Esophagus squamous epithelium (tissue), 5 donors: ENCODE results near the gene KDF1. TPM values are rescaled to one million over a fixed set of nuclear protein-coding genes. Genes with fewer than 3 reads are reported as not detected.
A peak's percentile ranks its signal among the peaks of the same experiment; 100 is the strongest.

Experiments
- DNase-seq: peaks from one replicate; lab custom pipeline; 2025; lab: John Stamatoyannopoulos, UW
- H3K27ac ChIP-seq, 4 donors: fragments of 200-600 bp; sonication (generic); one replicate each; pipeline ENCODE4 v1.5.1; 2016 to 2019; ENCODE audit warnings: mild to moderate bottlenecking in 1 of 4
- H3K27me3 ChIP-seq, 4 donors: fragments of 200-600 bp; sonication (generic); 1 replicate in 3 of 4; 2 replicates in 1 of 4; pipeline versions ENCODE4 v1.5.1 to v1.6.0; 2017 to 2021; ENCODE audit warnings: antibody characterized with exemption in 1 of 4
- H3K36me3 ChIP-seq, 3 donors: fragments of 200-600 bp; sonication (generic); one replicate each; pipeline ENCODE4 v1.5.1; 2016 to 2019
- H3K4me1 ChIP-seq, 3 donors: fragments of 200-600 bp; sonication (generic); one replicate each; pipeline ENCODE4 v1.5.1; 2017 to 2019
- H3K4me3 ChIP-seq, 4 donors: fragments of 200-600 bp; sonication (generic); 1 replicate in 3 of 4; 2 replicates in 1 of 4; pipeline ENCODE4 v1.5.1; 2016 to 2019; ENCODE audit warnings: mild to moderate bottlenecking in 2 of 4, moderate library complexity in 1 of 4
- H3K9me3 ChIP-seq, 3 donors: fragments of 200-600 bp; sonication (generic); one replicate each; pipeline ENCODE4 v1.5.1; 2016 to 2019
- CTCF ChIP-seq, 6 experiments: fragments of 450-650 bp in 4 of 6; fragments of 200-600 bp in 2 of 6; sonication (generic) in 2 of 6; IDR thresholded peaks; one replicate each; pipeline ENCODE4 v1.5.1; 2016 to 2019; ENCODE audit warnings: antibody characterized with exemption in 6 of 6, mild to moderate bottlenecking in 4 of 6, moderate library complexity in 4 of 6
- POLR2A ChIP-seq, 4 donors: fragments of 450-650 bp; IDR thresholded peaks; one replicate each; pipeline ENCODE4 v1.6.1; 2017; ENCODE audit warnings: antibody characterized with exemption in 4 of 4, mild to moderate bottlenecking in 4 of 4, moderate library complexity in 3 of 4
- WGBS, 2 donors: methylation state at CpG; one replicate each; pipeline ENCODE4 v1.1.5; 2018; 5-methylcytosine and 5-hydroxymethylcytosine counted together
- intact Hi-C: fragments of 100-400 bp; cut with DNase I; formaldehyde crosslinking; loops from one replicate; pipeline ENCODE4 v1.15.0; 2022
- total RNA-seq, 4 donors: library from RNA; depleted of rRNA; stranded (reverse); fragments of >200 nt; gene quantifications; one replicate each; pipeline ENCODE4 v1.1.0, GENCODE V29; 2016
- donor health status: DM: yes; HTN: yes; CAD: no.

Gene KDF1
- total RNA-seq, 4 donors from 2014 or later: 18.4 to 25.6 (median 19.6) TPM

- H3K36me3 ChIP-seq: peaks cover 11 to 47% (median 17%) of the 10 kb centered on the region in 3 donors
- intact Hi-C loops: no loop called here
- H3K27ac ChIP-seq: peak overlapping the region; percentile 24 to 98 (median 72)
- no peak overlapping the region for H3K4me3 ChIP-seq
- TF ChIP-seq POLR2A (IDR thresholded peaks at IDR 0.05) (peak in 1 of 4 donors; percentile 6), CTCF (IDR thresholded peaks at IDR 0.05) (no peak)
- H3K9me3 ChIP-seq: no peaks in the 10 kb centered on the region
- H3K27me3 ChIP-seq: no peaks in the 10 kb centered on the region
- 74 to 98% methylated on average over 5 to 28 of the region's 48 CpGs for WGBS, 2 donors
- peaks cover 51 to 100% (median 61%) of the 10 kb centered on the region in 3 donors for H3K4me1 ChIP-seq
- DNase-seq: no peak
These were observed 45.6 kb upstream of the KDF1 start for GRCh38 chr1:27005648-27006496.

- TF ChIP-seq POLR2A (IDR thresholded peaks at IDR 0.05): no peak
- intact Hi-C loops: no loop called here
- no peaks in the 10 kb centered on the region for H3K9me3 ChIP-seq
- no peak for DNase-seq
- H3K36me3 ChIP-seq: peaks cover 11 to 47% (median 17%) of the 10 kb centered on the region in 3 donors
- no peak overlapping the region for H3K4me3 ChIP-seq
- H3K4me1 ChIP-seq: peaks cover 52 to 100% (median 60%) of the 10 kb centered on the region in 3 donors
- H3K27ac ChIP-seq: peak overlapping the region; percentile 24 to 98 (median 72)
- H3K27me3 ChIP-seq: no peaks in the 10 kb centered on the region
- WGBS, 2 donors: 94 to 100% methylated on average over 1 to 2 of the region's 3 CpGs
These were observed 44.9 kb upstream of the KDF1 start for GRCh38 chr1:27005166-27005530.

- DNase-seq: no peak
These were observed 44.4 kb upstream of the KDF1 start for GRCh38 chr1:27004471-27005165.

GRCh38 chr1:27003745-27004470 is 43.6 kb upstream of the KDF1 start:
- DNase-seq: no peak
- H3K36me3 ChIP-seq: peaks cover 11 to 47% (median 17%) of the 10 kb centered on the region in 3 donors
- H3K4me1 ChIP-seq: peaks cover 56 to 100% (median 61%) of the 10 kb centered on the region in 3 donors
- H3K27ac ChIP-seq: peak overlapping the region in 3 of 4 donors; percentile 49 to 98 (median 95)
- 81 to 88% methylated on average over 4 to 6 of the region's 7 CpGs for WGBS, 2 donors
- no peak overlapping the region for H3K4me3 ChIP-seq
- intact Hi-C loops: no loop called here
- H3K27me3 ChIP-seq: no peaks in the 10 kb centered on the region
- no peak for TF ChIP-seq POLR2A (IDR thresholded peaks at IDR 0.05)
- no peak for TF ChIP-seq CTCF (IDR thresholded peaks at IDR 0.05)
- no peaks in the 10 kb centered on the region for H3K9me3 ChIP-seq

More at GRCh38 chr1:27004471-27005165, 44.4 kb upstream of the KDF1 start:
- no peak for TF ChIP-seq CTCF (IDR thresholded peaks at IDR 0.05)
- TF ChIP-seq POLR2A (IDR thresholded peaks at IDR 0.05): no peak
- Histone ChIP-seq H3K4me3 (no peak overlapping the region), H3K27ac (peak overlapping the region; percentile 24 to 98 (median 72)), H3K9me3 (no peaks in the 10 kb centered on the region), H3K4me1 (peaks cover 53 to 100% (median 63%) of the 10 kb centered on the region in 3 donors), H3K27me3 (no peaks in the 10 kb centered on the region), H3K36me3 (peaks cover 11 to 47% (median 17%) of the 10 kb centered on the region in 3 donors)
- WGBS, 2 donors: 64 to 73% methylated on average over 6 to 7 of the region's 10 CpGs
- intact Hi-C loops: no loop called here
